OCI-LY1 (cell line): ENCODE data around the gene BAZ2A.

Source experiments
- EZH2 ChIP-seq: fragments of 200-600 bp; sonication (generic), shearing (Covaris generic); IDR thresholded peaks from 2 replicates; pipeline ENCODE4 v1.8.0; 2017; ENCODE audit warnings: borderline replicate concordance, mixed run types, mild to moderate bottlenecking, antibody characterized with exemption, low read length, moderate library complexity, mixed read lengths
- TF ChIP-seq, protein P1 (sequence below): fragments of 200-600 bp; sonication (generic), shearing (Covaris generic); IDR thresholded peaks from 2 replicates; pipeline ENCODE4 v1.5.1; 2017; ENCODE audit warnings: mild to moderate bottlenecking, antibody characterized with exemption, low read length, moderate library complexity, mixed read lengths

DNA sequence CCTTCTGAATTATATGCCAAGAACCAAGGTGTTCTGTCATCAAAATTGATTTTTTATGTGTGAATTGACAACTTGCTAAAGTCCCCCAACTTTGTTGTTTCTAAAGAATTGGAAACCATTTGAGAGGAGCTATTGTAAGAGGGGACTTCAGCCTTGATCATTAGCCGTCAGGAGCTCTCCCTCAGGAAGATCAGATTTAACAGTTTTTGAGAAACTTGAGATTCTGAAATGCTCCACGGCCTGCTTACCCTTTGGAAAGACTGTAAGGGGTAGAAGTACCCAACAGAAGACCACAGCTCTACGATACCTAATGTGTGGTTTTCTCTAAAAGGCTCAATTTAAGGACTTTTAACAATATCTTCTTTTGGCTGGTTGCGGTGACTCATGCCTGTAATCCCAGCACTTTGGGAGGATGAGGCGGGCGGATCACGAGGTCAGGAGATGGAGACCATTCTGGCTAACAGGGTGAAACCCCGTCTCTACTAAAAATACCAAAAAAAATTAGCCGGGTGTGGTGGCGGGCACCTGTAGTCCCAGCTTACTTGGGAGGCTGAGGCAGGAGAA, 51.1 kb downstream of the BAZ2A start:
- TF ChIP-seq, protein P1, sequence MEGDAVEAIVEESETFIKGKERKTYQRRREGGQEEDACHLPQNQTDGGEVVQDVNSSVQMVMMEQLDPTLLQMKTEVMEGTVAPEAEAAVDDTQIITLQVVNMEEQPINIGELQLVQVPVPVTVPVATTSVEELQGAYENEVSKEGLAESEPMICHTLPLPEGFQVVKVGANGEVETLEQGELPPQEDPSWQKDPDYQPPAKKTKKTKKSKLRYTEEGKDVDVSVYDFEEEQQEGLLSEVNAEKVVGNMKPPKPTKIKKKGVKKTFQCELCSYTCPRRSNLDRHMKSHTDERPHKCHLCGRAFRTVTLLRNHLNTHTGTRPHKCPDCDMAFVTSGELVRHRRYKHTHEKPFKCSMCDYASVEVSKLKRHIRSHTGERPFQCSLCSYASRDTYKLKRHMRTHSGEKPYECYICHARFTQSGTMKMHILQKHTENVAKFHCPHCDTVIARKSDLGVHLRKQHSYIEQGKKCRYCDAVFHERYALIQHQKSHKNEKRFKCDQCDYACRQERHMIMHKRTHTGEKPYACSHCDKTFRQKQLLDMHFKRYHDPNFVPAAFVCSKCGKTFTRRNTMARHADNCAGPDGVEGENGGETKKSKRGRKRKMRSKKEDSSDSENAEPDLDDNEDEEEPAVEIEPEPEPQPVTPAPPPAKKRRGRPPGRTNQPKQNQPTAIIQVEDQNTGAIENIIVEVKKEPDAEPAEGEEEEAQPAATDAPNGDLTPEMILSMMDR, result no peak
- TF ChIP-seq EZH2, result no peak
